ENCODE results near the gene CKM. TPM values are rescaled to one million over a fixed set of nuclear protein-coding genes. Genes with fewer than 3 reads are reported as not detected.

The CKM gene
- total and polyA plus RNA-seq, 8 donors: 4.1 to 58.5 (median 10.9) TPM; not detected in 2

GRCh38 chr19:45298264-45298663, 24.4 kb downstream of the CKM start:
- H3K36me3 ChIP-seq: peaks cover 7 to 85% (median 79%) of the 10 kb centered on the region in 4 donors
- intact Hi-C loops (cut with DNase I; ENCODE audit: low total_unique reads): no loop called here
- 94 to 97% (median 94%) methylated on average over 4 to 5 of the region's 5 CpGs for WGBS, 5 donors
- TF ChIP-seq CTCF (IDR thresholded peaks at IDR 0.05): no peak
- TF ChIP-seq POLR2A (IDR thresholded peaks at IDR 0.05): no peak
- TF ChIP-seq EP300 (IDR thresholded peaks at IDR 0.05): no peak
- TF ChIP-seq POLR2AphosphoS5 (IDR thresholded peaks at IDR 0.05): no peak
- no peaks in the 10 kb centered on the region for H3K4me1 ChIP-seq
- no peak overlapping the region for H3K4me3 ChIP-seq
- no peaks in the 10 kb centered on the region for H3K27me3 ChIP-seq
- peaks cover 0 to 4% (median under 1%) of the 10 kb centered on the region in 4 donors for H3K9me3 ChIP-seq
- DNase-seq: no peak
- H3K27ac ChIP-seq: no peak overlapping the region

- H3K9me3 ChIP-seq: peaks cover 0 to 10% (median 3%) of the 10 kb centered on the region in 4 donors
- DNase-seq: no peak
- H3K27ac ChIP-seq: no peak overlapping the region
- H3K4me3 ChIP-seq: no peak overlapping the region
- TF ChIP-seq CTCF (IDR thresholded peaks at IDR 0.05) (no peak), POLR2AphosphoS5 (IDR thresholded peaks at IDR 0.05) (no peak), POLR2A (IDR thresholded peaks at IDR 0.05) (no peak), EP300 (IDR thresholded peaks at IDR 0.05) (no peak)
- no peaks in the 10 kb centered on the region for H3K4me1 ChIP-seq
- WGBS, 5 donors: 88 to 97% (median 94%) methylated on average over 6 to 18 of the region's 18 CpGs
- intact Hi-C loops (cut with DNase I; ENCODE audit: low total_unique reads): no loop called here
- H3K36me3 ChIP-seq: peaks cover 7 to 86% (median 80%) of the 10 kb centered on the region in 4 donors
- no peaks in the 10 kb centered on the region for H3K27me3 ChIP-seq
These were observed 25.0 kb downstream of the CKM start for GRCh38 chr19:45297674-45298073.

- Histone ChIP-seq H3K27me3 (no peaks in the 10 kb centered on the region), H3K36me3 (peaks cover 7 to 89% (median 83%) of the 10 kb centered on the region in 4 donors), H3K27ac (no peak overlapping the region), H3K4me3 (no peak overlapping the region), H3K9me3 (peaks cover 0 to 11% (median 3%) of the 10 kb centered on the region in 4 donors), H3K4me1 (no peaks in the 10 kb centered on the region)
- WGBS, 5 donors: 93 to 98% (median 95%) methylated on average over 4 of the region's 4 CpGs
- intact Hi-C loops (cut with DNase I; ENCODE audit: low total_unique reads): no loop called here
- no peak for DNase-seq
- no peak for TF ChIP-seq CTCF (IDR thresholded peaks at IDR 0.05)
- TF ChIP-seq POLR2AphosphoS5 (IDR thresholded peaks at IDR 0.05): no peak
- TF ChIP-seq EP300 (IDR thresholded peaks at IDR 0.05): no peak
- no peak for TF ChIP-seq POLR2A (IDR thresholded peaks at IDR 0.05)
These were observed 26.3 kb downstream of the CKM start for GRCh38 chr19:45296355-45296754.

- no peak overlapping the region for H3K4me3 ChIP-seq
- peaks cover 0 to 11% (median 3%) of the 10 kb centered on the region in 4 donors for H3K9me3 ChIP-seq
- DNase-seq: no peak
- no peaks in the 10 kb centered on the region for H3K4me1 ChIP-seq
- TF ChIP-seq EP300 (IDR thresholded peaks at IDR 0.05) (no peak), CTCF (IDR thresholded peaks at IDR 0.05) (no peak), POLR2A (IDR thresholded peaks at IDR 0.05) (no peak), POLR2AphosphoS5 (IDR thresholded peaks at IDR 0.05) (no peak)
- no peak overlapping the region for H3K27ac ChIP-seq
- H3K36me3 ChIP-seq: peaks cover 11 to 93% (median 86%) of the 10 kb centered on the region in 4 donors
- no peaks in the 10 kb centered on the region for H3K27me3 ChIP-seq
- intact Hi-C loops (cut with DNase I; ENCODE audit: low total_unique reads): no loop called here
These were observed 26.8 kb downstream of the CKM start for GRCh38 chr19:45295873-45296272.
